ENCODE results near the gene GTF2H4. TPM values are rescaled to one million over a fixed set of nuclear protein-coding genes. Genes with fewer than 3 reads are reported as not detected.

The GTF2H4 gene
- total RNA-seq, 1 donor from 2014 or later: 81.0 TPM

DNA sequence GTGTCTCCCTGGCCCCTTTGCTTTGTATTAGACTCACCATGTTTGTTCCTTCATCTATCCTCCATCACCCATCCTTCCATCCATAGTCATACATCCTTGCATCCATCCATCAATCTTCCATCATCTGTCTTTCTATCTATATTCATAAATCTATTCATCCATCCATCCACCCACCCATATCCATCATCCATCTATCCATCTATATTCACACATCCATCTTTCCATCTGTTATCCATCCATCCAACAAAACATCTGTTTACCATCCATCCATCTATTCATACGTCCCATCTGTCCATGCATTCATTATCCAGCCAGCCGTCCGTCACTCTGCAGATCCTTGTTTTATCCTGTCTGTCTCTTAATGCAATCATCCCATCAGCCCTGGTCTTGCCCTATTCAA lies 13.1 kb upstream of the GTF2H4 start:
- intact Hi-C loops (cut with DNase I): no loop called here
- Histone ChIP-seq H3K36me3 (peaks cover 39 to 82% of the 10 kb centered on the region in 2 donors), H3K27ac (no peak overlapping the region), H3K4me1 (no peaks in the 10 kb centered on the region), H3K4me3 (no peak overlapping the region), H3K9me3 (no peaks in the 10 kb centered on the region), H3K27me3 (no peaks in the 10 kb centered on the region)
- TF ChIP-seq, protein P1, sequence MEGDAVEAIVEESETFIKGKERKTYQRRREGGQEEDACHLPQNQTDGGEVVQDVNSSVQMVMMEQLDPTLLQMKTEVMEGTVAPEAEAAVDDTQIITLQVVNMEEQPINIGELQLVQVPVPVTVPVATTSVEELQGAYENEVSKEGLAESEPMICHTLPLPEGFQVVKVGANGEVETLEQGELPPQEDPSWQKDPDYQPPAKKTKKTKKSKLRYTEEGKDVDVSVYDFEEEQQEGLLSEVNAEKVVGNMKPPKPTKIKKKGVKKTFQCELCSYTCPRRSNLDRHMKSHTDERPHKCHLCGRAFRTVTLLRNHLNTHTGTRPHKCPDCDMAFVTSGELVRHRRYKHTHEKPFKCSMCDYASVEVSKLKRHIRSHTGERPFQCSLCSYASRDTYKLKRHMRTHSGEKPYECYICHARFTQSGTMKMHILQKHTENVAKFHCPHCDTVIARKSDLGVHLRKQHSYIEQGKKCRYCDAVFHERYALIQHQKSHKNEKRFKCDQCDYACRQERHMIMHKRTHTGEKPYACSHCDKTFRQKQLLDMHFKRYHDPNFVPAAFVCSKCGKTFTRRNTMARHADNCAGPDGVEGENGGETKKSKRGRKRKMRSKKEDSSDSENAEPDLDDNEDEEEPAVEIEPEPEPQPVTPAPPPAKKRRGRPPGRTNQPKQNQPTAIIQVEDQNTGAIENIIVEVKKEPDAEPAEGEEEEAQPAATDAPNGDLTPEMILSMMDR (IDR thresholded peaks at IDR 0.05): no peak
- DNase-seq (ENCODE audit: low spot score in 2 of 2): no peak

- Histone ChIP-seq H3K9me3 (no peaks in the 10 kb centered on the region), H3K4me3 (no peak overlapping the region), H3K27ac (no peak overlapping the region), H3K27me3 (no peaks in the 10 kb centered on the region), H3K36me3 (peaks cover 39 to 78% of the 10 kb centered on the region in 2 donors), H3K4me1 (no peaks in the 10 kb centered on the region)
- intact Hi-C loops (cut with DNase I): no loop called here
- TF ChIP-seq, protein P1 (IDR thresholded peaks at IDR 0.05): no peak
- DNase-seq (ENCODE audit: low spot score in 2 of 2): no peak
Observed at GRCh38 chr6:30895343-30895742, 12.7 kb upstream of the GTF2H4 start.

GRCh38 chr6:30896541-30896940 lies 11.5 kb upstream of the GTF2H4 start:
- Histone ChIP-seq H3K9me3 (no peaks in the 10 kb centered on the region), H3K4me3 (no peak overlapping the region), H3K27me3 (no peaks in the 10 kb centered on the region), H3K27ac (no peak overlapping the region), H3K36me3 (peaks cover 39 to 74% of the 10 kb centered on the region in 2 donors), H3K4me1 (no peaks in the 10 kb centered on the region)
- TF ChIP-seq, protein P1 (IDR thresholded peaks at IDR 0.05): no peak
- intact Hi-C loops (cut with DNase I): no loop called here
- no peak for DNase-seq (ENCODE audit: low spot score in 2 of 2)

DNA sequence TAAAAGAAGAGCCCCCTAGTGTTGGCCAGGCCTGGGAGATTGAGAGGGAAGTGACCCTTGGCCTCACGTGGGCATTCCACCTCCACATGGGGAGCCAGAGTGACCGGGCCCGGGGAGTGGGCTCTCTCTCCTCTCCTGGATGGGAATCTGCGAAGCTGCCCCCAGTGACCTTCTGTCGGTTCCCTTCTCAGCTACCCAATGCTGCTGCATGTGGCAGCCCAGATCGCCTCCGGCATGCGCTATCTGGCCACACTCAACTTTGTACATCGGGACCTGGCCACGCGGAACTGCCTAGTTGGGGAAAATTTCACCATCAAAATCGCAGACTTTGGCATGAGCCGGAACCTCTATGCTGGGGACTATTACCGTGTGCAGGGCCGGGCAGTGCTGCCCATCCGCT lies 10.1 kb upstream of the GTF2H4 start:
- intact Hi-C loops (cut with DNase I): no loop called here
- DNase-seq (ENCODE audit: low spot score in 2 of 2): no peak
- TF ChIP-seq, protein P1 (IDR thresholded peaks at IDR 0.05): no peak
- Histone ChIP-seq H3K27ac (no peak overlapping the region), H3K36me3 (peaks cover 39 to 62% of the 10 kb centered on the region in 2 donors), H3K4me1 (no peaks in the 10 kb centered on the region), H3K4me3 (no peak overlapping the region), H3K27me3 (no peaks in the 10 kb centered on the region), H3K9me3 (no peaks in the 10 kb centered on the region)

DNA sequence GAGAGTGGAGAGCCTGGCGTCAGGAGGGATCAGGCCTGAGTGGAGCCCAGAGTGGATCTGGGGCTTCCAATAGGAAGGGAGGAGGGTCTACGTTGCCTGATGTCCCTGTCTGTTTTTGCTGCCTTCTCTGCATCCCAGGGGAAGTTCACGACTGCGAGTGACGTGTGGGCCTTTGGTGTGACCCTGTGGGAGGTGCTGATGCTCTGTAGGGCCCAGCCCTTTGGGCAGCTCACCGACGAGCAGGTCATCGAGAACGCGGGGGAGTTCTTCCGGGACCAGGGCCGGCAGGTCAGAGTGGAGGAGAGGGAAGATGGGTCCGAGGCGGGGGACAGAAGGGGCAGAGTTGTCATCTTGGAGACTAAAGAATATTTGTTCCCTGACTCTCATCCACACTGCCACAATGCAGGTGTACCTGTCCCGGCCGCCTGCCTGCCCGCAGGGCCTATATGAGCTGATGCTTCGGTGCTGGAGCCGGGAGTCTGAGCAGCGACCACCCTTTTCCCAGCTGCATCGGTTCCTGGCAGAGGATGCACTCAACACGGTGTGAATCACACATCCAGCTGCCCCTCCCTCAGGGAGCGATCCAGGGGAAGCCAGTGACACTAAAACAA lies 9.2 kb upstream of the GTF2H4 start:
- Histone ChIP-seq H3K4me3 (no peak overlapping the region), H3K36me3 (peaks cover 36 to 54% of the 10 kb centered on the region in 2 donors)
- TF ChIP-seq, protein P1 (IDR thresholded peaks at IDR 0.05): no peak

More for the DNA sequence above, 9.2 kb upstream of the GTF2H4 start:
- H3K27me3 ChIP-seq: no peaks in the 10 kb centered on the region
- no peaks in the 10 kb centered on the region for H3K9me3 ChIP-seq
- no peaks in the 10 kb centered on the region for H3K4me1 ChIP-seq
- no peak overlapping the region for H3K27ac ChIP-seq
- DNase-seq (ENCODE audit: low spot score in 2 of 2): no peak
- intact Hi-C loops (cut with DNase I): no loop called here
